Activated CD8-positive, alpha-beta T cell treated with anti-CD3 and anti-CD28 coated beads for 36 hours (primary cell): ENCODE measurements around the gene ABCC9. TPM values are rescaled to one million over a fixed set of nuclear protein-coding genes. Genes with fewer than 3 reads are reported as not detected.

ENCODE experiments used
- ATAC-seq: fragments of 200-7000 bp; cut with Tn5 transposase; one replicate; pipeline ENCODE4 v1.10.0; 2021; ENCODE audit warnings: mild to moderate bottlenecking, moderate library complexity
- CTCF ChIA-PET: fragments of 350-600 bp; sonication (Branson Sonifier 250); formaldehyde crosslinking; loops from one replicate; lab custom pipeline; 2021; ENCODE audit warnings: antibody characterized with exemption; lab: Charles Lee
- POLR2A ChIA-PET: fragments of 350-600 bp; sonication (Branson Sonifier 250); formaldehyde crosslinking; loops from one replicate; lab custom pipeline; 2021; ENCODE audit warnings: antibody characterized with exemption; lab: Charles Lee
- DNase-seq: peaks from one replicate; pipeline ENCODE4 v3.0.0-alpha.2; 2020
- H3K27ac Mint-ChIP-seq: one replicate; pipeline ENCODE4 v1.8.0; 2021; ENCODE audit warnings: mild to moderate bottlenecking, mixed read lengths
- H3K27me3 Mint-ChIP-seq: one replicate; pipeline ENCODE4 v1.8.0; 2021; ENCODE audit warnings: mixed read lengths
- H3K36me3 Mint-ChIP-seq: one replicate; pipeline ENCODE4 v1.8.0; 2021; ENCODE audit warnings: low read depth, mixed read lengths
- H3K4me1 Mint-ChIP-seq: one replicate; pipeline ENCODE4 v1.8.0; 2021; ENCODE audit warnings: low read depth, mixed read lengths
- H3K4me3 Mint-ChIP-seq: one replicate; pipeline ENCODE4 v1.8.0; 2021; ENCODE audit warnings: mild to moderate bottlenecking, moderate library complexity, mixed read lengths
- H3K9me3 Mint-ChIP-seq: one replicate; pipeline ENCODE4 v1.8.0; 2021; ENCODE audit warnings: mixed read lengths
- intact Hi-C: fragments of 100-400 bp; cut with micrococcal nuclease; formaldehyde crosslinking; loops from one replicate; pipeline ENCODE4 v1.10.0; 2022
- total RNA-seq, 2 experiments: library from RNA; stranded (reverse); gene quantifications; one replicate each; pipeline ENCODE4 v1.2.3, GENCODE V29; 2021
- TF ChIP-seq, protein P1 (sequence below): fragments of 200-600 bp; IDR thresholded peaks from one replicate; pipeline ENCODE4 v1.8.0; 2022; ENCODE audit warnings: antibody characterized with exemption, mild to moderate bottlenecking

ABCC9 gene
- total RNA-seq, 2 experiments from 2014 or later, result not detected

DNA sequence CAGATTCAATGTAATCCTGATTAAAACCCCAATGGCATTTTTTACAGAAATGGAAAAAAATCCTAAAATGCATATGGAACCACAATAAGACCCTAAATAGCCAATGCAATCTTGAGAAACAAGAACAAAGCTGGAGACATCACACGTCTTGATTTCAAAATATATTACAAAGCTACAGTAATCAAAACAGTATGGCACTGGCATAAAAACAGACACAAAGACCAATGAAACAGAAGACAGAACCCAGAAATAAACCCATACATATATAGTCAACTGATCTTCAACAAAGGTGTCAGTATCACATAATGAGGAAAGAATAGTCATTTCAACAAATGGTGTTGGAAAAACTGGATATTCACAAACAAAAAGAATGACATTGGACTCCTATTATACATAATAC, 9.4 kb upstream of the ABCC9 start:
- intact Hi-C loops, result no loop called here
- no peak for DNase-seq
- Mint-ChIP-seq H3K36me3 (no peaks in the 10 kb centered on the region), H3K9me3 (peaks cover 21% of the 10 kb centered on the region), H3K4me3 (no peak overlapping the region), H3K27me3 (peaks cover 3% of the 10 kb centered on the region), H3K4me1 (no peaks in the 10 kb centered on the region), H3K27ac (no peak overlapping the region)
- TF ChIP-seq, protein P1, sequence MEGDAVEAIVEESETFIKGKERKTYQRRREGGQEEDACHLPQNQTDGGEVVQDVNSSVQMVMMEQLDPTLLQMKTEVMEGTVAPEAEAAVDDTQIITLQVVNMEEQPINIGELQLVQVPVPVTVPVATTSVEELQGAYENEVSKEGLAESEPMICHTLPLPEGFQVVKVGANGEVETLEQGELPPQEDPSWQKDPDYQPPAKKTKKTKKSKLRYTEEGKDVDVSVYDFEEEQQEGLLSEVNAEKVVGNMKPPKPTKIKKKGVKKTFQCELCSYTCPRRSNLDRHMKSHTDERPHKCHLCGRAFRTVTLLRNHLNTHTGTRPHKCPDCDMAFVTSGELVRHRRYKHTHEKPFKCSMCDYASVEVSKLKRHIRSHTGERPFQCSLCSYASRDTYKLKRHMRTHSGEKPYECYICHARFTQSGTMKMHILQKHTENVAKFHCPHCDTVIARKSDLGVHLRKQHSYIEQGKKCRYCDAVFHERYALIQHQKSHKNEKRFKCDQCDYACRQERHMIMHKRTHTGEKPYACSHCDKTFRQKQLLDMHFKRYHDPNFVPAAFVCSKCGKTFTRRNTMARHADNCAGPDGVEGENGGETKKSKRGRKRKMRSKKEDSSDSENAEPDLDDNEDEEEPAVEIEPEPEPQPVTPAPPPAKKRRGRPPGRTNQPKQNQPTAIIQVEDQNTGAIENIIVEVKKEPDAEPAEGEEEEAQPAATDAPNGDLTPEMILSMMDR, result no peak
- ChIA-PET CTCF (no interaction called here), POLR2A (no interaction called here)
- no peak for ATAC-seq

DNA sequence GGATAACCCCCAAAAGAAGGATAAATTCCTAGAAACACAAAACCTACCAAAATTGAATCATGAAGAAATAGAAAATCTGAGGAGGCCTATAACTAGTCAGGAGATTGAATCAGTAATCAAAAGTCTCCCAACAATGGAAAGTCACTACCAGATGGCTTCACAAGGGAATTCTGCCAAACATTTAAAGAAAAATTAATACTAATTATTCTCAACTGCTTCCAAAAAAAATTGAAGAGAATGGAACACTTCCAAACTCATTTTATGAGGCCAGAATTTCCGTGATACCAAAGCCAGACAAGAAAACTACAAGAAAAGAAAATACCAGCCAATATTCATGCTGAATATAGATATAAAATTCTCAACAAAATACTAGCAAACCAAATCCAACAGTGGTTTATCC, 7.8 kb upstream of the ABCC9 start:
- CTCF ChIA-PET, result no interaction called here
- H3K4me1 Mint-ChIP-seq, result no peaks in the 10 kb centered on the region

DNA sequence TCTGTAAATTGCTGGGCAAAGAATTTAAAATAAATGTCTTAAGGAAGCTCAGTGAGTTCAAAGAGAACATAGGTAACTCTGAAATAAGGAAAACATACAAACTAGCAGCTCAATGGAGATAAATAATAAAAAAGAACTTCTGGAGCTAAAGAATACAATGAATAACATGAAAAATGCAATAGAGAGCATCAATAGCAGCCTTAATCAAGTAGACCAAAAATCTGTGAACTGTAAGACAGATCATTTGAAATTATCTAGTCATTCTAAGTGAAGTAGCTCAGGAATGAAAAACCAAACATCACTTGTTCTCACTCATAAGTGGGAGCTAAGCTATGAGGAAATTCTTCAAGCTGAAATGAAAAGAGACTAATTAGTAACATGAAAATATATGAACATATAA, 5.8 kb upstream of the ABCC9 start:
- no peaks in the 10 kb centered on the region for H3K36me3 Mint-ChIP-seq
- intact Hi-C loops, result no loop called here
- ChIA-PET POLR2A (no interaction called here), CTCF (interaction anchor here (1.2 kb wide), 1 partner anchor 71 kb away, joined by 4 read pairs; no protein-coding TSS in a partner anchor)
- TF ChIP-seq, protein P1, result no peak
- H3K27ac Mint-ChIP-seq, result no peak overlapping the region
- ATAC-seq (no peak), DNase-seq (no peak)
- no peak overlapping the region for H3K4me3 Mint-ChIP-seq
- H3K9me3 Mint-ChIP-seq, result peaks cover 31% of the 10 kb centered on the region
- H3K4me1 Mint-ChIP-seq, result no peaks in the 10 kb centered on the region
- peaks cover 16% of the 10 kb centered on the region for H3K27me3 Mint-ChIP-seq

More for the DNA sequence above, 7.8 kb upstream of the ABCC9 start:
- intact Hi-C loops, result no loop called here
- no peak for ATAC-seq
- Mint-ChIP-seq H3K27me3 (peaks cover 7% of the 10 kb centered on the region), H3K27ac (no peak overlapping the region), H3K4me3 (no peak overlapping the region), H3K9me3 (peaks cover 29% of the 10 kb centered on the region), H3K36me3 (no peaks in the 10 kb centered on the region)
- TF ChIP-seq, protein P1, result no peak
- DNase-seq, result no peak
- POLR2A ChIA-PET, result no interaction called here

DNA sequence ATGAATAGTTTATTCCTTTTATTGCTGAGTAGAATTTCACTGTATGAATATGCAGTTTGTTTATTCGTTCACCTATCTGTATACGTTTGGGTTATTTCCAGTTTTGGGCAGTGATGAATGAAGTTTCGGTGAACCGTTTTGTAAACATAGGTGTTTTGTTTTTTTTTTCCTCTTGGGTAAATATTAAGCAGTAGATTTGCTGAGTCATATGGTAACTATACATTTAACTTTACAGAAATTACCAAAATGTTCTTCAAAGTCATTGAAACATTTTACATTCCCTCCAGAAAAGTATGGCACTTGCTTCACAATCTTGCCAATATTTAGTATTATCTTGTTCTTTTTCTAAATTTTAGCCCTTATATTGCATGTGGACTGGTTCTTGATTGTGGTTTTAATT, 3.8 kb upstream of the ABCC9 start:
- CTCF ChIA-PET, result no interaction called here
- no peak for DNase-seq
- H3K27me3 Mint-ChIP-seq, result peaks cover 33% of the 10 kb centered on the region
- no peak overlapping the region for H3K27ac Mint-ChIP-seq
- intact Hi-C loops, result no loop called here
- TF ChIP-seq, protein P1, result no peak
- H3K36me3 Mint-ChIP-seq, result no peaks in the 10 kb centered on the region
- H3K9me3 Mint-ChIP-seq, result peaks cover 27% of the 10 kb centered on the region
- no peak for ATAC-seq
- H3K4me1 Mint-ChIP-seq, result peaks cover 14% of the 10 kb centered on the region
- H3K4me3 Mint-ChIP-seq, result no peak overlapping the region
- POLR2A ChIA-PET, result no interaction called here

DNA sequence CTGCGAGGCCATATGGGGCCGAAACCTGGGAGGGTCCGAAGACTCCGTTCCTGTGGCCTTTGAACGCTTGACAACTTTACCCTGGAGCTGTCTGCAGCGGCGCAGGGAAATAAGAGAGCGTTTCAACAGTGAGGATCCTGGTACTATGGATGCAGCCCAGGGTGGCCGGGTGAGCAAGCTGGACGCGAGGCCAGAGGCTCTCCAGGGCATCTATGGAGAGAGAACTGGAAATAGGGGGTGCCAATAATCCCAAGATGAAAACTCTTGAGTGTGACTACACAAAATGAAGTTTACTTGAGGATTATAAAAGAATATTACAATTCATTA, 1.1 kb upstream of the ABCC9 start:
- CTCF ChIA-PET, result no interaction called here
- no peak overlapping the region for H3K27ac Mint-ChIP-seq
- no peak for DNase-seq
- POLR2A ChIA-PET, result no interaction called here
- H3K4me3 Mint-ChIP-seq, result no peak overlapping the region
- peaks cover 14% of the 10 kb centered on the region for H3K4me1 Mint-ChIP-seq
- TF ChIP-seq, protein P1, result no peak
- no peaks in the 10 kb centered on the region for H3K36me3 Mint-ChIP-seq
- intact Hi-C loops, result no loop called here
- no peak for ATAC-seq
- H3K9me3 Mint-ChIP-seq, result peaks cover 16% of the 10 kb centered on the region
- H3K27me3 Mint-ChIP-seq, result peaks cover 46% of the 10 kb centered on the region
